ENCODE data around the gene GRPEL1. TPM values are rescaled to one million over a fixed set of nuclear protein-coding genes. Genes with fewer than 3 reads are reported as not detected.

Gene GRPEL1
- total RNA-seq, 1 experiment from 2014 or later = 47.3 TPM

GRCh38 chr4:7060346-7061150 is 7.3 kb downstream of the GRPEL1 start:
- TF ChIP-seq CTCF (IDR thresholded peaks at IDR 0.05; ENCODE audit: insufficient read depth in 1 of 2, low read depth in 1 of 2, low read length in 1 of 2, severe bottlenecking in 1 of 2, unreplicated experiment in 1 of 2) = no peak
- H3K4me3 ChIP-seq (ENCODE audit: low read depth, low read length) = no peak overlapping the region
- H3K9me3 Mint-ChIP-seq (ENCODE audit: unreplicated experiment) = no peaks in the 10 kb centered on the region
- no peaks in the 10 kb centered on the region for H3K27me3 Mint-ChIP-seq (ENCODE audit: insufficient read depth, unreplicated experiment)
- H3K36me3 ChIP-seq (ENCODE audit: control insufficient read depth, insufficient read depth, low read length) = peaks cover 2% of the 10 kb centered on the region
- H3K4me3 Mint-ChIP-seq (ENCODE audit: unreplicated experiment) = no peak overlapping the region
- POLR2A ChIA-PET = no interaction called here
- DNase-seq = no peak
- no peak overlapping the region for H3K27ac Mint-ChIP-seq (ENCODE audit: unreplicated experiment)
- H3K4me1 ChIP-seq = no peaks in the 10 kb centered on the region
- peaks cover 76% of the 10 kb centered on the region for H3K36me3 Mint-ChIP-seq (ENCODE audit: insufficient read depth, unreplicated experiment)
- CTCF ChIA-PET = no interaction called here
- intact Hi-C loops (cut with micrococcal nuclease; ENCODE audit: unreplicated experiment) = no loop called here
- no peaks in the 10 kb centered on the region for H3K9me3 ChIP-seq
- no peaks in the 10 kb centered on the region for H3K27me3 ChIP-seq (replicated peaks; ENCODE audit: control insufficient read depth, insufficient read depth, low read length)
- TSS peak; percentile 1 for BruUV-seq (replicated peaks)
- H3K4me1 Mint-ChIP-seq (ENCODE audit: low read depth, unreplicated experiment) = peaks cover 4% of the 10 kb centered on the region

- ChIA-PET CTCF (interaction anchor here (1.0 kb wide), 1 partner anchor 17 kb away, joined by 3 read pairs; a partner anchor contains a TSS), POLR2A (no interaction called here)
- H3K4me1 Mint-ChIP-seq (ENCODE audit: low read depth, unreplicated experiment) = no peaks in the 10 kb centered on the region
- BruUV-seq (replicated peaks) = no TSS peak
- no peaks in the 10 kb centered on the region for H3K4me1 ChIP-seq
- no peaks in the 10 kb centered on the region for H3K9me3 Mint-ChIP-seq (ENCODE audit: unreplicated experiment)
- intact Hi-C loops (cut with micrococcal nuclease; ENCODE audit: unreplicated experiment) = no loop called here
- H3K9me3 ChIP-seq = no peaks in the 10 kb centered on the region
- H3K36me3 ChIP-seq (ENCODE audit: control insufficient read depth, insufficient read depth, low read length) = peaks cover 2% of the 10 kb centered on the region
- no peak for DNase-seq
- no peaks in the 10 kb centered on the region for H3K27me3 Mint-ChIP-seq (ENCODE audit: insufficient read depth, unreplicated experiment)
- H3K4me3 ChIP-seq (ENCODE audit: low read depth, low read length) = no peak overlapping the region
- no peak for TF ChIP-seq CTCF (IDR thresholded peaks at IDR 0.05; ENCODE audit: insufficient read depth in 1 of 2, low read depth in 1 of 2, low read length in 1 of 2, severe bottlenecking in 1 of 2, unreplicated experiment in 1 of 2)
- H3K4me3 Mint-ChIP-seq (ENCODE audit: unreplicated experiment) = no peak overlapping the region
- H3K27ac Mint-ChIP-seq (ENCODE audit: unreplicated experiment) = no peak overlapping the region
- H3K36me3 Mint-ChIP-seq (ENCODE audit: insufficient read depth, unreplicated experiment) = peaks cover 80% of the 10 kb centered on the region
- no peaks in the 10 kb centered on the region for H3K27me3 ChIP-seq (replicated peaks; ENCODE audit: control insufficient read depth, insufficient read depth, low read length)
Observed at GRCh38 chr4:7059662-7060061, 8.2 kb downstream of the GRPEL1 start.

- no peak for DNase-seq
- CTCF ChIA-PET = interaction anchor here (1.0 kb wide), 1 partner anchor 16 kb away, joined by 3 read pairs; a partner anchor contains a TSS
- no peak for TF ChIP-seq CTCF (IDR thresholded peaks at IDR 0.05; ENCODE audit: insufficient read depth in 1 of 2, low read depth in 1 of 2, low read length in 1 of 2, severe bottlenecking in 1 of 2, unreplicated experiment in 1 of 2)
- Histone ChIP-seq H3K4me1 (no peaks in the 10 kb centered on the region), H3K9me3 (no peaks in the 10 kb centered on the region), H3K27me3 (replicated peaks; ENCODE audit: control insufficient read depth, insufficient read depth, low read length) (no peaks in the 10 kb centered on the region), H3K4me3 (ENCODE audit: low read depth, low read length) (no peak overlapping the region), H3K36me3 (ENCODE audit: control insufficient read depth, insufficient read depth, low read length) (peaks cover under 1% of the 10 kb centered on the region)
- Mint-ChIP-seq H3K4me3 (ENCODE audit: unreplicated experiment) (no peak overlapping the region), H3K9me3 (ENCODE audit: unreplicated experiment) (no peaks in the 10 kb centered on the region), H3K4me1 (ENCODE audit: low read depth, unreplicated experiment) (no peaks in the 10 kb centered on the region), H3K27ac (ENCODE audit: unreplicated experiment) (no peak overlapping the region), H3K27me3 (ENCODE audit: insufficient read depth, unreplicated experiment) (no peaks in the 10 kb centered on the region), H3K36me3 (ENCODE audit: insufficient read depth, unreplicated experiment) (peaks cover 80% of the 10 kb centered on the region)
- POLR2A ChIA-PET = no interaction called here
- BruUV-seq (replicated peaks) = no TSS peak
- intact Hi-C loops (cut with micrococcal nuclease; ENCODE audit: unreplicated experiment) = no loop called here
Observed at GRCh38 chr4:7058792-7059191, 9.1 kb downstream of the GRPEL1 start.

Data from Caco-2 (cell line).